HG02588 (cell line): Measurements from ENCODE around the gene C6orf136.
A peak's percentile ranks its signal among the peaks of the same experiment; 100 is the strongest.
"Not testable (repeated sequence)": the region's sequence is repeated elsewhere in the genome, so short reads cannot be mapped to it uniquely, and the experiment has no call there.

Source experiments
- ATAC-seq: cut with Tn5 transposase; IDR thresholded peaks from one replicate; pipeline ENCODE4 v1.9.1; 2021; ENCODE audit warnings: mild to moderate bottlenecking, moderate library complexity; ENCODE audit not compliant: unreplicated experiment

Gene C6orf136

GRCh38 chr6:30655743-30656094 lies 8.8 kb downstream of the C6orf136 start:
- no peak for ATAC-seq

- no peak for ATAC-seq
Measured at GRCh38 chr6:30656513-30656912, 9.6 kb downstream of the C6orf136 start.

- no peak for ATAC-seq
Measured at GRCh38 chr6:30657454-30657853, 10.5 kb downstream of the C6orf136 start.

- ATAC-seq = not testable (repeated sequence)
Measured at GRCh38 chr6:30657922-30658321, 11.0 kb downstream of the C6orf136 start.

GRCh38 chr6:30664994-30665767 lies 18.2 kb downstream of the C6orf136 start:
- no peak for ATAC-seq

- not testable (repeated sequence) for ATAC-seq
Measured at GRCh38 chr6:30666300-30666699, 19.4 kb downstream of the C6orf136 start.

- no peak for ATAC-seq
Measured at GRCh38 chr6:30670760-30671527, 24.0 kb downstream of the C6orf136 start.

GRCh38 chr6:30672445-30673253 lies 25.7 kb downstream of the C6orf136 start, which contains the start of gene DHX16:
TSS of gene DHX16 (minus strand) at chr6:30673006. CDS start at chr6:30672841, 165 bp downstream.
- ATAC-seq = peak; percentile 60

- no peak for ATAC-seq
Measured at GRCh38 chr6:30676660-30677285, 29.8 kb downstream of the C6orf136 start.

GRCh38 chr6:30678964-30679726 lies 32.2 kb downstream of the C6orf136 start:
- no peak for ATAC-seq

- no peak for ATAC-seq
Measured at GRCh38 chr6:30679765-30680535, 33.0 kb downstream of the C6orf136 start.

- no peak for ATAC-seq
Measured at GRCh38 chr6:30681766-30682142, 34.8 kb downstream of the C6orf136 start.

- peak; percentile 37 for ATAC-seq
Measured at GRCh38 chr6:30682143-30683117, 35.5 kb downstream of the C6orf136 start.

GRCh38 chr6:30683183-30683979 lies 36.4 kb downstream of the C6orf136 start:
- ATAC-seq = no peak

GRCh38 chr6:30683980-30684338 lies 37.0 kb downstream of the C6orf136 start:
- no peak for ATAC-seq

GRCh38 chr6:30684386-30685156 lies 37.6 kb downstream of the C6orf136 start:
- ATAC-seq = no peak
